ENCODE data around the gene ALG14. TPM values are rescaled to one million over a fixed set of nuclear protein-coding genes. Genes with fewer than 3 reads are reported as not detected.

ALG14 gene
- total RNA-seq, 6 donors from 2014 or later = 0.55 to 6.2 (median 0.98) TPM

- Histone ChIP-seq H3K36me3 (peaks cover 0 to 22% (median 0%) of the 10 kb centered on the region in 4 donors), H3K4me3 (no peak overlapping the region), H3K27me3 (no peaks in the 10 kb centered on the region), H3K4me1 (peaks cover 0 to 9% (median 4%) of the 10 kb centered on the region in 4 donors), H3K27ac (no peak overlapping the region), H3K9me3 (no peaks in the 10 kb centered on the region)
- 74 to 75% methylated on average over 5 of the region's 5 CpGs for WGBS, 2 donors
- no peak for TF ChIP-seq CTCF (IDR thresholded peaks at IDR 0.05)
- TF ChIP-seq EP300 (IDR thresholded peaks at IDR 0.05) = no peak
- no peak for ATAC-seq (ENCODE audit: low FRiP score in 2 of 2)
- no peak for DNase-seq
These were observed 5.2 kb downstream of the ALG14 start for GRCh38 chr1:95067568-95067967.

- no peak overlapping the region for H3K27ac ChIP-seq
- 71 to 76% methylated on average over 2 of the region's 2 CpGs for WGBS, 2 donors
- ATAC-seq (ENCODE audit: low FRiP score in 2 of 2) (no peak), DNase-seq (no peak)
- H3K4me1 ChIP-seq = peaks cover 0 to 7% (median 3%) of the 10 kb centered on the region in 4 donors
- no peaks in the 10 kb centered on the region for H3K9me3 ChIP-seq
- H3K36me3 ChIP-seq = peaks cover 0 to 22% (median 0%) of the 10 kb centered on the region in 4 donors
- no peak overlapping the region for H3K4me3 ChIP-seq
- no peaks in the 10 kb centered on the region for H3K27me3 ChIP-seq
- TF ChIP-seq CTCF (IDR thresholded peaks at IDR 0.05) (no peak), POLR2A (IDR thresholded peaks at IDR 0.05) (no peak), POLR2AphosphoS5 (IDR thresholded peaks at IDR 0.05) (no peak), EP300 (IDR thresholded peaks at IDR 0.05) (no peak)
These were observed 5.7 kb downstream of the ALG14 start for GRCh38 chr1:95067062-95067461.

GRCh38 chr1:95061445-95062006 is 11.2 kb downstream of the ALG14 start:
- H3K27ac ChIP-seq = no peak overlapping the region
- no peaks in the 10 kb centered on the region for H3K4me1 ChIP-seq
- DNase-seq (no peak), ATAC-seq (ENCODE audit: low FRiP score in 2 of 2) (no peak)
- peaks cover 0 to 22% (median 0%) of the 10 kb centered on the region in 4 donors for H3K36me3 ChIP-seq
- WGBS, 2 donors = 70 to 77% methylated on average over 3 of the region's 3 CpGs
- no peaks in the 10 kb centered on the region for H3K27me3 ChIP-seq
- no peak for TF ChIP-seq POLR2A (IDR thresholded peaks at IDR 0.05)
- no peak for TF ChIP-seq EP300 (IDR thresholded peaks at IDR 0.05)
- TF ChIP-seq CTCF (IDR thresholded peaks at IDR 0.05) = no peak
- no peak for TF ChIP-seq POLR2AphosphoS5 (IDR thresholded peaks at IDR 0.05)
- no peaks in the 10 kb centered on the region for H3K9me3 ChIP-seq
- H3K4me3 ChIP-seq = no peak overlapping the region

GRCh38 chr1:95058974-95059373 is 13.8 kb downstream of the ALG14 start:
- Histone ChIP-seq H3K36me3 (peaks cover 0 to 12% (median 0%) of the 10 kb centered on the region in 4 donors), H3K27ac (no peak overlapping the region), H3K4me3 (no peak overlapping the region), H3K4me1 (no peaks in the 10 kb centered on the region), H3K9me3 (no peaks in the 10 kb centered on the region), H3K27me3 (no peaks in the 10 kb centered on the region)
- 86 to 92% methylated on average over 9 of the region's 9 CpGs for WGBS, 2 donors
- ATAC-seq (ENCODE audit: low FRiP score in 2 of 2) (no peak), DNase-seq (no peak)
- TF ChIP-seq CTCF (IDR thresholded peaks at IDR 0.05) (no peak), EP300 (IDR thresholded peaks at IDR 0.05) (no peak)

- no peaks in the 10 kb centered on the region for H3K27me3 ChIP-seq
- no peak overlapping the region for H3K27ac ChIP-seq
- no peaks in the 10 kb centered on the region for H3K9me3 ChIP-seq
- no peaks in the 10 kb centered on the region for H3K36me3 ChIP-seq
- WGBS, 2 donors = 94 to 96% methylated on average over 6 of the region's 6 CpGs
- H3K4me1 ChIP-seq = no peaks in the 10 kb centered on the region
- H3K4me3 ChIP-seq = no peak overlapping the region
- DNase-seq (no peak), ATAC-seq (ENCODE audit: low FRiP score in 2 of 2) (no peak)
- no peak for TF ChIP-seq CTCF (IDR thresholded peaks at IDR 0.05)
- no peak for TF ChIP-seq POLR2A (IDR thresholded peaks at IDR 0.05)
- TF ChIP-seq POLR2AphosphoS5 (IDR thresholded peaks at IDR 0.05) = no peak
- TF ChIP-seq EP300 (IDR thresholded peaks at IDR 0.05) = no peak
These were observed 15.4 kb downstream of the ALG14 start for GRCh38 chr1:95057351-95057750.

Measured in upper lobe of left lung (tissue), 6 donors.